Heart right ventricle (tissue), 16 donors: ENCODE results near the gene PMF1. TPM values are rescaled to one million over a fixed set of nuclear protein-coding genes. Genes with fewer than 3 reads are reported as not detected.

Experiments used
- ATAC-seq, 8 donors: fragments of 200-7000 bp; cut with Tn5 transposase; one replicate each; pipeline ENCODE4 v1.9.1; 2020; ENCODE audit warnings: mild to moderate bottlenecking in 8 of 8, moderate library complexity in 8 of 8, moderate number of reproducible peaks in 1 of 8
- DNase-seq, 2 donors: peaks; one replicate each; pipeline ENCODE4 v3.0.0-alpha.2; 2020
- H3K27ac ChIP-seq, 10 donors: fragments of 200-600 bp; sonication (generic) in 2 of 10; one replicate each; pipeline versions ENCODE4 v1.5.0 to v1.8.0; 2020 to 2022; ENCODE audit warnings: mild to moderate bottlenecking in 3 of 10
- H3K27me3 ChIP-seq, 7 donors: fragments of 200-600 bp; one replicate each; pipeline ENCODE4 v1.8.0; 2021 to 2022; ENCODE audit warnings: mild to moderate bottlenecking in 2 of 7
- H3K36me3 ChIP-seq, 9 donors: fragments of 200-600 bp; sonication (generic) in 1 of 9; one replicate each; pipeline versions ENCODE4 v1.5.0 to v1.8.0; 2020 to 2022; ENCODE audit warnings: mild to moderate bottlenecking in 2 of 9
- H3K4me1 ChIP-seq, 9 donors: fragments of 200-600 bp; sonication (generic) in 1 of 9; one replicate each; pipeline versions ENCODE4 v1.5.0 to v1.8.0; 2020 to 2022; ENCODE audit warnings: mild to moderate bottlenecking in 4 of 9
- H3K4me3 ChIP-seq, 10 donors: fragments of 200-600 bp; sonication (generic) in 2 of 10; one replicate each; pipeline versions ENCODE4 v1.5.0 to v1.8.0; 2020 to 2022; ENCODE audit warnings: mild to moderate bottlenecking in 7 of 10, moderate library complexity in 2 of 10
- H3K9me3 ChIP-seq, 11 donors: fragments of 200-600 bp in 10 of 11; sonication (generic) in 2 of 11; one replicate each; pipeline versions ENCODE4 v1.5.0 to v1.8.0; 2013 to 2022; ENCODE audit warnings: mild to moderate bottlenecking in 2 of 11, control low read depth in 1 of 11, moderate library complexity in 1 of 11
- WGBS, 2 donors: extraction: QIAGEN DNeasy Blood & Tissue Kit; methylation state at CpG; one replicate each; pipeline ENCODE4 v1.1.7; 2013; ENCODE audit warnings: inconsistent platforms in 1 of 2; 5-methylcytosine and 5-hydroxymethylcytosine counted together
- intact Hi-C, 10 donors: fragments of 100-400 bp; cut with DNase I; formaldehyde crosslinking; loops; one replicate each; pipeline versions ENCODE4 v1.11.1 to v1.14.2; 2022
- polyA plus RNA-seq, 2 donors: library from polyadenylated mRNA; stranded (reverse); fragments of 200-250 nt; gene quantifications; one replicate each; pipeline ENCODE4 v1.2.3, GENCODE V29; 2013
- total RNA-seq, 10 donors: library from RNA; stranded (reverse); fragmentation: NEBNext Ultra II Directional in 3 of 10; extraction: Animal tissue kit (Norgen Biotek cat#: 25700) in 3 of 10; gene quantifications; one replicate each; pipeline versions ENCODE4 v1.2.1 to v1.2.4, GENCODE V29; 2021 to 2023
- TF ChIP-seq, protein P1 (sequence below), 9 donors: fragments of 200-600 bp; sonication (generic) in 2 of 9; IDR thresholded peaks; one replicate each; pipeline versions ENCODE4 v1.5.0 to v1.8.0; 2021 to 2022; ENCODE audit warnings: antibody characterized with exemption in 9 of 9, mild to moderate bottlenecking in 5 of 9, moderate library complexity in 1 of 9
- donor health status: Arrhythmogenic right ventricular cardiomyopathy.
- donor health status: ischemic (EF 13 %, LVEDD 7.1; RV severe dilation, severe dysfunction).
- donor health status: healthy with polysubstance abuse.
- donor health status: DM: no; HTN: yes; CAD: no.
- donor health status: DM: no; HTN: no; CAD: no.
- donor health status: ischemic (EF 25% LVEDD 6.9; RV normal size, moderate dysfunction).
- donor health status: ischemic (EF 25% LVEDD 5.7; RV mildly dilated, moderate dysfunction).
- donor health status: healthy.
- donor health status: DM: yes; HTN: yes; CAD: no.
- donor health status: Ischemic cardiomyopathy.
- donor health status: ischemic (EF 35%, LVEDD 5.7; RV mildly dilated, moderate dysfunction).
- donor health status: nonischemic (EF 11% LVEDD 7.7; RV severe dilation, severe dysfunction).
- donor health status: DM: yes; HTN: yes; CAD: no.
- donor health status: PGD.
- donor health status: ischemic (EF 29% LVEDD 5.4; RV normal size, mild dysfunction).
- donor health status: nonischemic (EF 23%, LVEDD 6.1; RV moderate dilation, normal function).

Gene PMF1
- total and polyA plus RNA-seq, 12 donors = 55.9 to 122 (median 69.9) TPM

DNA sequence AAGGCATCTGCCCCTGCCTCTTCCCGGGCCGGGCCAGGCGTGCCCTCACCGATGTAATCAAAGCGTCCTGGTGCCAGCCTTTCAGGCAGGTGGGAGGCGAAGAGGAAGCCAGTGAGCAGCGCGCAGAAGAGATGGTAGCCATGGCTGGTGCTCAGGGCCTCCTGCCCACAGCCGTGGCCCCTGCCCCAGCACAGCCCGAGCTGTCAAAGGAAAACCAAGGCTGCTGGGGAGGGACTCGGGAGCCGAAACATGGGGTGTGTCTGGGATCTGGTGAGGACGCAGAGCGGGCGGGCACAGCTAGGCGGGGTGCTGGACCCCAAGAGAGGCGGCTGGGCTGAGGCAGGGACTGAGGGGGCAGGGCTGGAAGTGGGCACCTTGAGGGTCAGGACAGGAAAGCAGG lies 31.9 kb downstream of the PMF1 start:
- TF ChIP-seq, protein P1, sequence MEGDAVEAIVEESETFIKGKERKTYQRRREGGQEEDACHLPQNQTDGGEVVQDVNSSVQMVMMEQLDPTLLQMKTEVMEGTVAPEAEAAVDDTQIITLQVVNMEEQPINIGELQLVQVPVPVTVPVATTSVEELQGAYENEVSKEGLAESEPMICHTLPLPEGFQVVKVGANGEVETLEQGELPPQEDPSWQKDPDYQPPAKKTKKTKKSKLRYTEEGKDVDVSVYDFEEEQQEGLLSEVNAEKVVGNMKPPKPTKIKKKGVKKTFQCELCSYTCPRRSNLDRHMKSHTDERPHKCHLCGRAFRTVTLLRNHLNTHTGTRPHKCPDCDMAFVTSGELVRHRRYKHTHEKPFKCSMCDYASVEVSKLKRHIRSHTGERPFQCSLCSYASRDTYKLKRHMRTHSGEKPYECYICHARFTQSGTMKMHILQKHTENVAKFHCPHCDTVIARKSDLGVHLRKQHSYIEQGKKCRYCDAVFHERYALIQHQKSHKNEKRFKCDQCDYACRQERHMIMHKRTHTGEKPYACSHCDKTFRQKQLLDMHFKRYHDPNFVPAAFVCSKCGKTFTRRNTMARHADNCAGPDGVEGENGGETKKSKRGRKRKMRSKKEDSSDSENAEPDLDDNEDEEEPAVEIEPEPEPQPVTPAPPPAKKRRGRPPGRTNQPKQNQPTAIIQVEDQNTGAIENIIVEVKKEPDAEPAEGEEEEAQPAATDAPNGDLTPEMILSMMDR (IDR thresholded peaks at IDR 0.05) = no peak
- H3K27me3 ChIP-seq = peaks cover 0 to 23% (median 8%) of the 10 kb centered on the region in 7 donors
- no peaks in the 10 kb centered on the region for H3K9me3 ChIP-seq
- no peak overlapping the region for H3K27ac ChIP-seq
- ATAC-seq (no peak), DNase-seq (no peak)
- H3K4me1 ChIP-seq = peaks cover 18 to 32% (median 29%) of the 10 kb centered on the region in 9 donors
- intact Hi-C loops = loop anchor here in 1 of 10 donors (5.0 kb wide), 1 partner anchor 33 kb away; no protein-coding TSS in a partner anchor
- 94% methylated on average over 17 of the region's 17 CpGs for WGBS, 2 donors
- H3K4me3 ChIP-seq = no peak overlapping the region
- H3K36me3 ChIP-seq = peaks cover 0 to 38% (median 4%) of the 10 kb centered on the region in 9 donors

DNA sequence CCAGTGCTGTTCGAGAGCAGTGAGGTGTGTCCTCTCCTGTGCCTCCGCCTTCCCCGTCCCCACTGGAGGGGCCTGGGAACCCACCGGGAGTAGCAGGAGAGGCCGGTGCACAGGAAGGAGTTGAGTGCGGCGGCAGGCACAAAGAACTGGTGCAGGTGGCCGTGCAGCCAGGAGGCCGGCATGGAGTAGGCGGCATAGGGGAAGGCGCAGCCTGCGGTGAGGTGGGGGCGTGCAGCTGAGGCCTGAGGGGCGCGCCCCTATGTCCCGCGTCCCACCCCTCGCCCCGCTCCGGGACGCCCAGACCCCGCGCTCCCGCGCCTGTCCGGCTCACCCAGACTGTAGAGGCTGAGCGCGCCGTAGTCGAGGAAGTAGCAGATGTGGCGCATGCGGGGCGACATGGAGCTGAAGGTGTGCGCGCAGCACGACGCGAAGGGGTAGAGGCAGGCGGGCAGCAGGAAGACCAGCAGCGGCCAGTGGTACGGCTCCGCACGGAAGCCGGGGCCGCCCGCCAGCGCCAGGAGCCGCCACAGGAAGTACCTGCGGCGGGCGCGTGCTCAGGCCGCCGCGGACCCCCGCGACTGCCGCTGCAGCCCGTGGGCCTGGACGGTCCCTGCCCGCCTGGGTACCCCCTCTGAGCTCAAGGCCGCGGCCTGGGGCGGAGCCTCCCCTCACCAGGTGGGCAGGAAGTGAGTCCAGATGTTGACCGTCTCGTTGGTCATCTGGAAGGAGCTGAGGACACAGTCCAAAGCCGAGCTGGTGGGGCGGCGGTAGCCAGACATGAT lies 32.8 kb downstream of the PMF1 start:
- peak in 3 of 8 donors; percentile 2 to 15 (median 6) for ATAC-seq
- TF ChIP-seq, protein P1 (IDR thresholded peaks at IDR 0.05) = no peak
- peaks cover 0 to 23% (median 8%) of the 10 kb centered on the region in 7 donors for H3K27me3 ChIP-seq
- H3K36me3 ChIP-seq = peaks cover 0 to 38% (median 5%) of the 10 kb centered on the region in 9 donors
- no peak for DNase-seq
- intact Hi-C loops = no loop called here
- H3K4me1 ChIP-seq = peaks cover 24 to 42% (median 34%) of the 10 kb centered on the region in 9 donors
- no peak overlapping the region for H3K27ac ChIP-seq
- 5 to 6% methylated on average over 68 to 69 of the region's 69 CpGs for WGBS, 2 donors
- no peaks in the 10 kb centered on the region for H3K9me3 ChIP-seq
- peak overlapping the region in 9 of 10 donors; percentile 9 to 44 (median 36) for H3K4me3 ChIP-seq

DNA sequence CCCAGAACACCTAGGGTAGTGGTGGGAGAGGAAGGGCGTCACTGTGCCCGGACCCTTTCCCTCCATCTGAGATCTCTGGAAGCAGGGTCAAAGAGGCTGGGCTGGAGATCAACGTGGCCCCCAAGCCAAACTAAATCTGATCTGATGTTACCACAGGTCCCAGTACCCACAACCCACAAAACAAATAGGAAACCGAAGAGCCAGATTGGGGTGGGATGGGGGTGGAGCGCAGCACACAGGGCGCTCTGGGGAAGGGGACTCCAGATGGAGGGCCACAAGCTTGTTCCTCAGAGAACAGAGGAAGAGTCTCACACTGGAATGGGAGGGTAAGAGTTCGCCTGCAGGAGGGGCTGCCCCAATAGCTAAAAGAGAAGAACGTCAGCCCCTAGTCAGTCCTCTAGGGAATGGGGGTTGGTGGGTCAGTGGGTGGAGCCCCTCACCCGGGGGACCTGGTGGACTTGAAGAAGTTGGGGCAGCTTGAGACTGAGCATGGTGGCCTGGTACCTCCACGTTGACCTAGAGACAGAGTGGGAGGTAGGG lies 33.5 kb downstream of the PMF1 start:
- DNase-seq (no peak), ATAC-seq (no peak)
- intact Hi-C loops = no loop called here
- 51 to 53% methylated on average over 10 of the region's 10 CpGs for WGBS, 2 donors
- Histone ChIP-seq H3K27me3 (peaks cover 0 to 23% (median 8%) of the 10 kb centered on the region in 7 donors), H3K4me1 (peaks cover 27 to 48% (median 40%) of the 10 kb centered on the region in 9 donors), H3K36me3 (peaks cover 0 to 39% (median 12%) of the 10 kb centered on the region in 9 donors), H3K4me3 (peak overlapping the region in 3 of 10 donors; percentile 37 to 44 (median 40)), H3K9me3 (no peaks in the 10 kb centered on the region), H3K27ac (no peak overlapping the region)
- TF ChIP-seq, protein P1 (IDR thresholded peaks at IDR 0.05) = no peak

DNA sequence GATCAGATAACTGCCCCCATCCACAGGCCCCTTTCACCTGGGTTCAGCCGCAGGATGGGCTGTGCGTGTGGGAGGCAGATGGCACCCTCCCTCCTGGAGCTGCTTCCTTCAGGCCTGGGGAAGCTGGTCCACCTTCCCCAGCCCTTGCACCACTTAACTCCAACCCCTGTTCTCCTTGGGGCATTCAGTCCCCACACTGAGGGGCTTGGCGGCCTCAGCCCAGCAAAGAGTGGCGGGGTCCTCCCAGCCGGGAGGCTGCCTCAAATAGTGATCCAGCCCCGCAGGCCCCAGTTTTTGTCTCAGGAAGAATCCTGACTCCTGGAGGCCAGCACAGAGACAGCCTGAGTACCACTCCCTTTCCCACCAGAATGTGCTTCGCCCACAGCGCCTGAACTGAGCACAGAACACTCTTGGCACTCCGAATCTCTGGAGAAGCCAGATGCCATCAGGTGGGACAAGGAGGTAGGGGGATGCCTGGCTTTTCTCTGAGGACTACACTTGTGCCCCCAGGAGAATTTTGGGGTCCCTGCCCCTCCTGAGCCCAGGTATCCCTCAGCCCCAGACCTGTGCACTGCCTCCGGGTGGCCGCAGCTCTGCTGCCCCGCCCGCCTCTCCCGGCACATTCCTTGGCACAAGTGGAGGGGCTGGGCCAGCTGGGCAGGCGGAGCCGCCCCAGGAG lies 34.1 kb downstream of the PMF1 start:
- Histone ChIP-seq H3K27me3 (peaks cover 0 to 23% (median 8%) of the 10 kb centered on the region in 7 donors), H3K36me3 (peaks cover 0 to 39% (median 18%) of the 10 kb centered on the region in 9 donors), H3K4me1 (peaks cover 29 to 53% (median 41%) of the 10 kb centered on the region in 9 donors), H3K27ac (no peak overlapping the region), H3K9me3 (no peaks in the 10 kb centered on the region), H3K4me3 (no peak overlapping the region)
- ATAC-seq (peak in 7 of 8 donors; percentile 8 to 43 (median 39)), DNase-seq (no peak)
- intact Hi-C loops = no loop called here
- whole genome bisulfite sequencing, 2 donors = 51 to 55% methylated on average over 15 to 16 of the region's 16 CpGs
- TF ChIP-seq, protein P1 (IDR thresholded peaks at IDR 0.05) = no peak
